Measurements from ENCODE around the gene F11. TPM values are rescaled to one million over a fixed set of nuclear protein-coding genes. Genes with fewer than 3 reads are reported as not detected.

The F11 gene
- total and polyA plus RNA-seq, 4 donors = 2.8 to 12.9 (median 6.7) TPM

DNA sequence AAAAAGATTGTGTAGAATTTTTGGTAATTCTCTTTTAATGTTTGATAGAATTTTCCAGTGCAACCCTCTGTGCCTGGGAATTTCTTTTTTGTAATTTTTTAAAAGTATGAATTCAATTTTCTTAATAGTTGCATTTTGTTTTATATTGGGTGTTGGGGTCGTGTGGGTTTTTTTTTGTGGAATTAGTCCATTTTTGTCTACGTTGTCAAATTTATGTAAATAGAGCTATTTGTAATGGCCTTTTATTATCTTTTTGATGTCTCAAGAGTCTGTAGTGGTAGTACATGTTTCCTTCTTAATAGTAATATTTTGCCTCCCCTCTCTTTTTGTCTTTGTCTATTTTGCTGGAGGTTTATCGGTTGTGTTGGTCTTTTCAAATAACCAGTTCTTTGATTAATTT, 64.4 kb downstream of the F11 start:
- ATAC-seq (ENCODE audit: insufficient read depth, low FRiP score) (no peak), DNase-seq (no peak)
- peaks cover 0 to 9% (median 4%) of the 10 kb centered on the region in 4 donors for H3K9me3 ChIP-seq (ENCODE audit: control insufficient read depth in 4 of 4, insufficient read depth in 3 of 4, low read length in 3 of 4)
- no peaks in the 10 kb centered on the region for H3K4me1 ChIP-seq (ENCODE audit: control insufficient read depth in 5 of 5, insufficient read depth in 5 of 5, low read length in 5 of 5)
- TF ChIP-seq, protein P1, sequence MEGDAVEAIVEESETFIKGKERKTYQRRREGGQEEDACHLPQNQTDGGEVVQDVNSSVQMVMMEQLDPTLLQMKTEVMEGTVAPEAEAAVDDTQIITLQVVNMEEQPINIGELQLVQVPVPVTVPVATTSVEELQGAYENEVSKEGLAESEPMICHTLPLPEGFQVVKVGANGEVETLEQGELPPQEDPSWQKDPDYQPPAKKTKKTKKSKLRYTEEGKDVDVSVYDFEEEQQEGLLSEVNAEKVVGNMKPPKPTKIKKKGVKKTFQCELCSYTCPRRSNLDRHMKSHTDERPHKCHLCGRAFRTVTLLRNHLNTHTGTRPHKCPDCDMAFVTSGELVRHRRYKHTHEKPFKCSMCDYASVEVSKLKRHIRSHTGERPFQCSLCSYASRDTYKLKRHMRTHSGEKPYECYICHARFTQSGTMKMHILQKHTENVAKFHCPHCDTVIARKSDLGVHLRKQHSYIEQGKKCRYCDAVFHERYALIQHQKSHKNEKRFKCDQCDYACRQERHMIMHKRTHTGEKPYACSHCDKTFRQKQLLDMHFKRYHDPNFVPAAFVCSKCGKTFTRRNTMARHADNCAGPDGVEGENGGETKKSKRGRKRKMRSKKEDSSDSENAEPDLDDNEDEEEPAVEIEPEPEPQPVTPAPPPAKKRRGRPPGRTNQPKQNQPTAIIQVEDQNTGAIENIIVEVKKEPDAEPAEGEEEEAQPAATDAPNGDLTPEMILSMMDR (IDR thresholded peaks at IDR 0.05; ENCODE audit: control extremely low read depth, extremely low read depth) = no peak
- no peak overlapping the region for H3K9ac ChIP-seq (ENCODE audit: insufficient read depth in 1 of 2, low read length in 2 of 2)
- H3K4me3 ChIP-seq = no peak overlapping the region
- H3K27me3 ChIP-seq (ENCODE audit: control insufficient read depth in 3 of 3, insufficient read depth in 3 of 3, low read length in 2 of 3) = no peaks in the 10 kb centered on the region
- H3K36me3 ChIP-seq (ENCODE audit: control insufficient read depth in 4 of 4, insufficient read depth in 4 of 4, low read length in 4 of 4) = no peaks in the 10 kb centered on the region
- H3K27ac ChIP-seq (ENCODE audit: low read depth in 1 of 2, low read length in 1 of 2) = no peak overlapping the region
- 92 to 94% methylated on average over 3 of the region's 3 CpGs for WGBS, 2 donors

DNA sequence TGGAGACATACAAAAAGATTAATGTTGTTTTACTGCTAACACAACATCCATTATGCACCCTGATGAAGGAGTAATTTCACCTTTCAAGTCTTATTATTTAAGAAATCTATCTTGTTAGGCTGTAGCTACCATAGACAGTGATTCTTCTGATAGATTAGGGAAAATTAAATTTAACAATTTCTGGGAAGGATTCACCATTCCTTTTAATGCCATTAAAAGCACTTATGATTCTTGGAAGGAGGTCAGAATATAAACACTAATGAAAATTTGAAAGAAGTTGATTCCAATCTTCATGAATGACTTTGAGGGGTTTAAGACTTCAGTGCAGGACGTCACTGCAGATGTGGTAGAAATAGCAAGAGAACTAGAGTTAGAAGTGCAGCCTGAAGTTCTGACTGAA, 69.8 kb downstream of the F11 start:
- no peak for ATAC-seq (ENCODE audit: insufficient read depth, low FRiP score)
- Histone ChIP-seq H3K4me3 (no peak overlapping the region), H3K4me1 (ENCODE audit: control insufficient read depth in 5 of 5, insufficient read depth in 5 of 5, low read length in 5 of 5) (no peaks in the 10 kb centered on the region), H3K9ac (ENCODE audit: insufficient read depth in 1 of 2, low read length in 2 of 2) (no peak overlapping the region), H3K27me3 (ENCODE audit: control insufficient read depth in 3 of 3, insufficient read depth in 3 of 3, low read length in 2 of 3) (no peaks in the 10 kb centered on the region), H3K9me3 (ENCODE audit: control insufficient read depth in 4 of 4, insufficient read depth in 3 of 4, low read length in 3 of 4) (peaks cover 0 to 9% (median 4%) of the 10 kb centered on the region in 4 donors), H3K36me3 (ENCODE audit: control insufficient read depth in 4 of 4, insufficient read depth in 4 of 4, low read length in 4 of 4) (no peaks in the 10 kb centered on the region), H3K27ac (ENCODE audit: low read depth in 1 of 2, low read length in 1 of 2) (no peak overlapping the region)
- no peak for DNase-seq
- WGBS, 2 donors = 48 to 70% methylated on average over 1 of the region's 1 CpG
- TF ChIP-seq, protein P1 (IDR thresholded peaks at IDR 0.05; ENCODE audit: control extremely low read depth, extremely low read depth) = no peak

Other genes with a start within 250 kb of the F11 start
- gene TLR3, start 197.0 kb upstream of the F11 start, total RNA-seq = 10 to 100 TPM; 13.2 to 15.1 TPM
- 1 to 10 TPM; 3.2 to 7.1 TPM for gene TLR3, start 197.0 kb upstream of the F11 start, polyA plus RNA-seq
- 10 to 100 TPM; 14.4 to 14.8 TPM for gene FAM149A, start 161.5 kb upstream of the F11 start, total RNA-seq
- 10 to 100 TPM in 1 of 2 donors, 1 to 10 TPM in 1; 2.5 to 11.7 TPM for gene FAM149A, start 161.5 kb upstream of the F11 start, polyA plus RNA-seq
- gene CYP4V2, start 74.6 kb upstream of the F11 start, total RNA-seq = 10 to 100 TPM; 28.5 to 36.2 TPM
- gene CYP4V2, start 74.6 kb upstream of the F11 start, polyA plus RNA-seq = 10 to 100 TPM; 13.4 to 17.4 TPM
- under 1 TPM; 0.31 to 0.67 TPM for gene KLKB1, start 38.7 kb upstream of the F11 start, total RNA-seq
- gene KLKB1, start 38.7 kb upstream of the F11 start, polyA plus RNA-seq = under 1 TPM; 0.23 to 0.94 TPM

All from lung (tissue), 12 donors.